GM12875 (cell line): Measurements from ENCODE around the gene XPNPEP1.

Experiments
- H3K4me3 ChIP-seq: one replicate; pipeline ENCODE4 v1.5.1; 2011; ENCODE audit warnings: low read depth, low read length, control low read depth
- CTCF ChIP-seq: IDR thresholded peaks from 2 replicates; pipeline ENCODE4 v1.5.1; 2011; ENCODE audit warnings: low read depth, mild to moderate bottlenecking, control low read depth, inconsistent platforms, low read length, moderate library complexity, borderline replicate concordance; ENCODE audit not compliant: insufficient read depth

Gene XPNPEP1

GRCh38 chr10:109893386-109893785 lies 29.9 kb downstream of the XPNPEP1 start:
- TF ChIP-seq CTCF, result no peak
- no peak overlapping the region for H3K4me3 ChIP-seq

GRCh38 chr10:109892931-109893330 lies 30.4 kb downstream of the XPNPEP1 start:
- no peak overlapping the region for H3K4me3 ChIP-seq
- no peak for TF ChIP-seq CTCF

GRCh38 chr10:109892117-109892516 lies 31.2 kb downstream of the XPNPEP1 start:
- no peak overlapping the region for H3K4me3 ChIP-seq
- no peak for TF ChIP-seq CTCF

- no peak overlapping the region for H3K4me3 ChIP-seq
- no peak for TF ChIP-seq CTCF
These were observed 32.2 kb downstream of the XPNPEP1 start for GRCh38 chr10:109891105-109891504.

GRCh38 chr10:109889867-109890266 lies 33.4 kb downstream of the XPNPEP1 start:
- H3K4me3 ChIP-seq, result no peak overlapping the region
- no peak for TF ChIP-seq CTCF

- no peak overlapping the region for H3K4me3 ChIP-seq
- TF ChIP-seq CTCF, result no peak
These were observed 35.5 kb downstream of the XPNPEP1 start for GRCh38 chr10:109887776-109888175.

GRCh38 chr10:109887243-109887642 lies 36.1 kb downstream of the XPNPEP1 start:
- no peak overlapping the region for H3K4me3 ChIP-seq
- no peak for TF ChIP-seq CTCF
